ENCODE results near the gene RELT.
A peak's percentile ranks its signal among the peaks of the same experiment; 100 is the strongest.

The RELT gene

DNA sequence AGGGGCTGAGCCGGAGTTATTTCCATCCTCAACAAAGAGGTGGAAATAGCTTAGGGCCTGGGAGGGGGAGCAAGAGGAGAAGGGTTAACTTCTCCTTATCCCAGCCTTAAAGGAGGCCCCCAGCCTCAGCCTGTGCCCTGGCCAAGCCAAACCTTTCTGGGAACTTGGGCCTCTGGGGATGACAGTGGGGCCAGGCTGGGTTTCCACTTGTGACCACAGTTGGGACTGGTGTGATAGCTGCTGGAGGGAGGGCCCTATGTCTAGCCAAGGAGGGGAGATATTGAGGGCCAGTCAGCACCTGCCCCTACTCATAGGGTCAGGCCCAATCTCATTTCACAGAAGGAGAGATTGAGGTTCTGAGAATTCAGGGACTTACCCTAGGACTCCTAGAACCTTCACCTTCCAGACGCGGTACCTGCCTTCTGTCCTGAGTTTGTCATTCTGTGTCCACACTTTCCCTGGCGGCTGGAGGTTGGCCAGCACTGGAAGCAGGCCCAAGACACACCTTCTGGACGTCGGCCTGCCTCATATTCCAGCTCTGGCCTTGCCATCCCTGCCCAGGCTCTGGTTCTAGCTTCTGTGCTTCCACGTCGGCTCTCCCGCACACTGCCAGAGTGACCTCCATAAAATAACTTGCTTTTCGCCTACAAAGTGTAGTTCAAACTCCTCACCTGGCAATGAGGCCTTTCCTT lies 3.1 kb downstream of the RELT start:
- Histone ChIP-seq H3K27ac (ENCODE audit: low read depth, low read length, severe bottlenecking) (no peak overlapping the region), H3K9me3 (ENCODE audit: control insufficient read depth, low read length) (no peaks in the 10 kb centered on the region), H3K36me3 (ENCODE audit: control insufficient read depth, insufficient read depth, low read length) (no peaks in the 10 kb centered on the region), H3K4me3 (ENCODE audit: extremely low read depth, insufficient read depth, low read length, poor library complexity, severe bottlenecking) (no peak overlapping the region), H3K4me1 (ENCODE audit: control insufficient read depth, insufficient read depth, low read length, poor library complexity, severe bottlenecking) (peaks cover 19% of the 10 kb centered on the region)
- 92 to 95% methylated on average over 7 to 10 of the region's 10 CpGs for WGBS, 2 experiments (ENCODE audit: insufficient coverage in 2 of 2)

DNA sequence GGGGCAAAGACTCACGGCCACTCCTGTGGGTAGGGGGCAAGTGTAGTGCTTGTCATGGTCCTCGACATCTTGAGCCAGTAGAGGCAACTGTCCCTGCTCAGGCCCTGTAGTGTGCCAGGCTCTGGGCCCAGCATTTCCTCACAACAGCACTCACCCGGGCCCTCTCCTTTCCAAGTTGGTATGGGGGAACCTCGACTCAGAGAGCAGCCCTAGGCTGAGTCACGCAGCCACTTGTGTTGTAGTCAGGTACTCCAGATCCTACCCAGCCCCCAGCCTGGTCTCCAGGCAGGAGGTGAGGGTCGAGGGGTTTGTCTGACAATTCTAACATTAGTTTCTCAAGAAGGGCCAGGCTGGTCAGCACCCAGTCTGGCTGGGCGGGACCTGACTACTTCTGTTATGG lies 4.1 kb downstream of the RELT start:
- 86 to 100% methylated on average over 3 to 5 of the region's 7 CpGs for WGBS, 2 experiments (ENCODE audit: insufficient coverage in 2 of 2)
- Histone ChIP-seq H3K9me3 (ENCODE audit: control insufficient read depth, low read length) (no peaks in the 10 kb centered on the region), H3K27ac (ENCODE audit: low read depth, low read length, severe bottlenecking) (no peak overlapping the region), H3K4me3 (ENCODE audit: extremely low read depth, insufficient read depth, low read length, poor library complexity, severe bottlenecking) (no peak overlapping the region), H3K4me1 (ENCODE audit: control insufficient read depth, insufficient read depth, low read length, poor library complexity, severe bottlenecking) (peaks cover 25% of the 10 kb centered on the region), H3K36me3 (ENCODE audit: control insufficient read depth, insufficient read depth, low read length) (peaks cover 3% of the 10 kb centered on the region)

DNA sequence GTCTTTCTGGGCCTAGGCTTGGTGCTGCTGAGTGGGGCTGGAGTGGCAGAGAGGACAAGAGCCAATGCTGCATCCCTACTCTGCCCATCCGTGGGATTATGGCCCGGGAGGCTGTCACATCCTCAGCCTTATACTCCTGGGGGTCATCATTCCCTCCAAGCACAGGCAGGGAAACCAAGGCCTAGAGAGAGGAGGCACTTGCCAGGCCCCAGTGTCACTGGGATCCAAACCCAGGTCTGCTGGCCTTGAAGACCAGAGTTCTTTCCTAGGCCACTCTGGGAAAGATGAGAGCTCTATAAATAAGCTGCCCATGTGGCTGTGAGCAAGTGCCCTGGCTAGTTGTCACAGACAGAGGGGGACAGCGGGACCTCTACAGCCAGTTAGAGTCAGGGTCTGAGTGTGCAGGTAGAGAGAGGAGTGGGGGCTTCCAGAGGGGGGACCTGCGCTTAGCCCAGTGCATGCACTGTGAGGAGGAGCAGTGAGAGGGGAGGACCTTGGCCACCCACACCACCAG lies 4.8 kb downstream of the RELT start:
- Histone ChIP-seq H3K9me3 (ENCODE audit: control insufficient read depth, low read length) (no peaks in the 10 kb centered on the region), H3K4me3 (ENCODE audit: extremely low read depth, insufficient read depth, low read length, poor library complexity, severe bottlenecking) (no peak overlapping the region), H3K4me1 (ENCODE audit: control insufficient read depth, insufficient read depth, low read length, poor library complexity, severe bottlenecking) (peaks cover 28% of the 10 kb centered on the region), H3K36me3 (ENCODE audit: control insufficient read depth, insufficient read depth, low read length) (peaks cover 3% of the 10 kb centered on the region), H3K27ac (ENCODE audit: low read depth, low read length, severe bottlenecking) (no peak overlapping the region)
- 84 to 88% methylated on average over 3 of the region's 4 CpGs for WGBS, 2 experiments (ENCODE audit: insufficient coverage in 2 of 2)

DNA sequence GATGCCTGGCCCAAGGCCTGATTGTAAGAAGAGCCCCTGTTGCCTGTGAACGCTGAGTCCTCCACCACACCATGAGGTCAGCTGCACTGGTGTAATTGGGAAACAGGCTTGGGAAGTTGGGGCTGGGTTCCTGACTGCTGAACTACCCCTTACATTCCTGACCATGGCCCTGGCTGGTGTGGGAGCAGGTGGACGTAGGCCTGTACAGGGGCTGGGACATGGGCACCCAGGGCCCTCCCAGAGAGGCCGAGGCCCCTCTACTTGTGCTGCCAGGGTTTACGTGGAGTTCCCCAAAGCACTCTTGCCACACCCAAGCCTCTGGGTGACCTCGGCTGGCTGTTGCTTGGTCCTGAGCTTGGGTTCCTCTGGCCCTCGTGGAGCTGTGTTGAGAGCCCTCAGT lies 5.4 kb downstream of the RELT start:
- WGBS, 2 experiments (ENCODE audit: insufficient coverage in 2 of 2), result 95 to 98% methylated on average over 6 of the region's 6 CpGs
- Histone ChIP-seq H3K4me1 (ENCODE audit: control insufficient read depth, insufficient read depth, low read length, poor library complexity, severe bottlenecking) (peaks cover 34% of the 10 kb centered on the region), H3K36me3 (ENCODE audit: control insufficient read depth, insufficient read depth, low read length) (peaks cover 3% of the 10 kb centered on the region), H3K27ac (ENCODE audit: low read depth, low read length, severe bottlenecking) (no peak overlapping the region), H3K9me3 (ENCODE audit: control insufficient read depth, low read length) (no peaks in the 10 kb centered on the region), H3K4me3 (ENCODE audit: extremely low read depth, insufficient read depth, low read length, poor library complexity, severe bottlenecking) (no peak overlapping the region)

GRCh38 chr11:73382183-73382582 lies 6.0 kb downstream of the RELT start:
- Histone ChIP-seq H3K27ac (ENCODE audit: low read depth, low read length, severe bottlenecking) (no peak overlapping the region), H3K4me1 (ENCODE audit: control insufficient read depth, insufficient read depth, low read length, poor library complexity, severe bottlenecking) (peaks cover 37% of the 10 kb centered on the region), H3K36me3 (ENCODE audit: control insufficient read depth, insufficient read depth, low read length) (peaks cover 3% of the 10 kb centered on the region), H3K4me3 (ENCODE audit: extremely low read depth, insufficient read depth, low read length, poor library complexity, severe bottlenecking) (no peak overlapping the region), H3K9me3 (ENCODE audit: control insufficient read depth, low read length) (no peaks in the 10 kb centered on the region)
- WGBS, 2 experiments (ENCODE audit: insufficient coverage in 2 of 2), result 97 to 100% methylated on average over 3 to 4 of the region's 7 CpGs

DNA sequence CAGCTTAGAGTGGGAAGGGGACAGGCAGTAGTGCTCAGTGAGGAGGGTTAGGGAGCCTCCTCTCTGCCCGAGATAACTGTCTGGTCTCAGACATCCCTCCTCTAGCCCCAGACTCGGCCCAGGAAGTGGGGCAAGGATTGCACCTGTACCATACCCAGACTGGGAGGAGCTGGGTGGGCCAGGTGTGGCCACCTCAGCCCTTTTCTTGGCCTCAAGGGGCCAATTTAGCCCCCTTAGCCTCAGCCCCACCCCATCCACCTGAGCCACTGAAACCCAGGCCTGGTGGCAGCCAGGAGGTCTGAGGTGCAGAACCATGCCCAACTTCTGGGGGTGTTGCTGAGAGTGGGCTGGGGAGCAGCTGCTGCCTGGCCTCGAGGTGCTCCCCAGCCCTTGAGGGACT lies 6.5 kb downstream of the RELT start:
- H3K4me1 ChIP-seq (ENCODE audit: control insufficient read depth, insufficient read depth, low read length, poor library complexity, severe bottlenecking), result peaks cover 38% of the 10 kb centered on the region
- no peak overlapping the region for H3K4me3 ChIP-seq (ENCODE audit: extremely low read depth, insufficient read depth, low read length, poor library complexity, severe bottlenecking)

DNA sequence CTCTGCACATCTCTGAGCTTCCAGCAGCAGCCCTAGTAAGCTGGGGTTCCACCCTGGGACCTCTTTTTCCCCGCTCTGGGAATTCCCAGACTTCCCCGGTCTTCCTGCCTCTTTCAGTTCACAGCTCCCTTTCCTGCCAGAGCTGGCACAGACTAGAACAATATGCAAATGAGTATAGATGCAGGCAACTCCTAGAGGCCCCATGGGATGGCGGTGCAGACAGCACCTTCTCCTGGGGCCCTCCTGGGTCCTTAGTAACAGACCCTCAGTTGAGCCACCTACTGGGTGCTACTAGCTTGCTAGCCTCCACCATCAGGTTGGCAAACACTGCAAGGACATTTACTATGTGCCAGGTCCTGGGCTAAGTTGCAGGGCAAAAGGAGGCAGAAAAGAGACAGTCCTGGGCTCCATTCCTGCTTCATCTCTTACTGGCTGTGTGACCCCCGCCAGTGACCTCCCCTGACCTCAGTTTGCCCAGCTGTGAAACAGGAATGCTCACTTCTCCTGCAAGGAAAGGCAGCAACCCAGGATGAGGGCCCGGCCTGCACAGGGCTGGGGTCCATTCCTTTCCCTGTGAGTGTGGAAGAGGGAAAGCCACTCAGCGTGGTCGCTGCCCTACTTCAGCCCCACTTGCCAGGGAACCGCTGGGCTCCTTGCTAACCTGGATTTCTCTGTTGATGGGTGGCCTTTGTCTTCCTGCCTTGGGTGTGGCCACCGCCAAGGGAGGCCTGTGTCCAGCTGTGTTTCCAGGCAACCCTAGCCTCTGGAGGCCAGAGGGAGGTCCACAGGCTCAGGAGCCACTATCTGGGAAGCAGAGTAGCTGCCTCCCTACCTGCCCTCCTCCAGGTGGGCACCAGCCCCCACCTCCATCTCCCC lies 7.3 kb downstream of the RELT start:
- H3K27ac ChIP-seq (ENCODE audit: low read depth, low read length, severe bottlenecking), result no peak overlapping the region
- H3K9me3 ChIP-seq (ENCODE audit: control insufficient read depth, low read length), result no peaks in the 10 kb centered on the region
- peaks cover 36% of the 10 kb centered on the region for H3K4me1 ChIP-seq (ENCODE audit: control insufficient read depth, insufficient read depth, low read length, poor library complexity, severe bottlenecking)
- WGBS, 2 experiments (ENCODE audit: insufficient coverage in 2 of 2), result 74 to 88% methylated on average over 7 of the region's 9 CpGs
- no peak overlapping the region for H3K4me3 ChIP-seq (ENCODE audit: extremely low read depth, insufficient read depth, low read length, poor library complexity, severe bottlenecking)
- peaks cover 3% of the 10 kb centered on the region for H3K36me3 ChIP-seq (ENCODE audit: control insufficient read depth, insufficient read depth, low read length)

More for the DNA sequence above, 6.5 kb downstream of the RELT start:
- Histone ChIP-seq H3K27ac (ENCODE audit: low read depth, low read length, severe bottlenecking) (no peak overlapping the region), H3K36me3 (ENCODE audit: control insufficient read depth, insufficient read depth, low read length) (peaks cover 3% of the 10 kb centered on the region), H3K9me3 (ENCODE audit: control insufficient read depth, low read length) (no peaks in the 10 kb centered on the region)
- WGBS, 2 experiments (ENCODE audit: insufficient coverage in 2 of 2), result 96% methylated on average over 2 of the region's 3 CpGs; no CpG with 5 or more reads in 1 of the 2 experiments

GRCh38 chr11:73384125-73384441 lies 7.9 kb downstream of the RELT start:
- WGBS, 2 experiments (ENCODE audit: insufficient coverage in 2 of 2), result 93 to 95% methylated on average over 3 to 7 of the region's 7 CpGs
- Histone ChIP-seq H3K4me3 (ENCODE audit: extremely low read depth, insufficient read depth, low read length, poor library complexity, severe bottlenecking) (no peak overlapping the region), H3K9me3 (ENCODE audit: control insufficient read depth, low read length) (no peaks in the 10 kb centered on the region), H3K27ac (ENCODE audit: low read depth, low read length, severe bottlenecking) (no peak overlapping the region), H3K4me1 (ENCODE audit: control insufficient read depth, insufficient read depth, low read length, poor library complexity, severe bottlenecking) (peaks cover 40% of the 10 kb centered on the region), H3K36me3 (ENCODE audit: control insufficient read depth, insufficient read depth, low read length) (peaks cover 3% of the 10 kb centered on the region)

DNA sequence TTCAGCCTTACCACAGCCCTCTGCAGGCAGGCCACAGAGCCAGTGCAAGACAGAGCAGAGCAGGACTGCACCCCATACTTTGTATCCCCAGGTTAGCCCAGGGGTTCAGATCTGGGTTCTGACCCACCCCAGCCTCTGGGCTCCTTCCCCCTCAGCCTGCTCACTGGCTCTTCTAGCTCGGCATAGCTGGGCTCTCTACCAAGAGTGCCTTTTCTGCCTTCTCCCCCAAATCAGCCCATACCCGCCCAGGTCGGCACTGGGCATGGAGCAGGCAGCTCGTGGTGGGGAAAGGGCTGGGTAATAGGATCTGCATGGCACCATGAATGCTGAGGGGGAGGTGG lies 8.3 kb downstream of the RELT start:
- Histone ChIP-seq H3K9me3 (ENCODE audit: control insufficient read depth, low read length) (no peaks in the 10 kb centered on the region), H3K27ac (ENCODE audit: low read depth, low read length, severe bottlenecking) (no peak overlapping the region), H3K4me1 (ENCODE audit: control insufficient read depth, insufficient read depth, low read length, poor library complexity, severe bottlenecking) (peaks cover 40% of the 10 kb centered on the region), H3K36me3 (ENCODE audit: control insufficient read depth, insufficient read depth, low read length) (peaks cover 3% of the 10 kb centered on the region), H3K4me3 (ENCODE audit: extremely low read depth, insufficient read depth, low read length, poor library complexity, severe bottlenecking) (no peak overlapping the region)
- WGBS, 2 experiments (ENCODE audit: insufficient coverage in 2 of 2), result 86 to 100% methylated on average over 1 to 3 of the region's 4 CpGs

- Histone ChIP-seq H3K4me1 (ENCODE audit: control insufficient read depth, insufficient read depth, low read length, poor library complexity, severe bottlenecking) (peaks cover 40% of the 10 kb centered on the region), H3K9me3 (ENCODE audit: control insufficient read depth, low read length) (no peaks in the 10 kb centered on the region), H3K36me3 (ENCODE audit: control insufficient read depth, insufficient read depth, low read length) (peaks cover 5% of the 10 kb centered on the region), H3K4me3 (ENCODE audit: extremely low read depth, insufficient read depth, low read length, poor library complexity, severe bottlenecking) (no peak overlapping the region), H3K27ac (ENCODE audit: low read depth, low read length, severe bottlenecking) (peak overlapping the region; percentile 23)
- WGBS, 2 experiments (ENCODE audit: insufficient coverage in 2 of 2), result 81 to 90% methylated on average over 15 to 16 of the region's 21 CpGs
Observed at GRCh38 chr11:73384872-73385689, 8.9 kb downstream of the RELT start.
